Glutamatergic neuron (in vitro differentiated cells): ENCODE results near the gene ARHGAP28. TPM values are rescaled to one million over a fixed set of nuclear protein-coding genes. Genes with fewer than 3 reads are reported as not detected.
"Not testable (repeated sequence)": the region's sequence is repeated elsewhere in the genome, so short reads cannot be mapped to it uniquely, and the experiment has no call there.

Experiments
- DNase-seq: peaks from one replicate; pipeline ENCODE4 v3.0.0; 2022
- H3K27ac Mint-ChIP-seq: one replicate; pipeline ENCODE4 v1.8.0; 2020; ENCODE audit warnings: mild to moderate bottlenecking, mixed read lengths, inconsistent platforms; ENCODE audit not compliant: unreplicated experiment
- H3K27me3 Mint-ChIP-seq: one replicate; pipeline ENCODE4 v1.8.0; 2020; ENCODE audit warnings: mild to moderate bottlenecking, moderate library complexity, mixed read lengths, inconsistent platforms; ENCODE audit not compliant: unreplicated experiment
- H3K36me3 Mint-ChIP-seq: one replicate; pipeline ENCODE4 v1.8.0; 2020; ENCODE audit warnings: mild to moderate bottlenecking, mixed read lengths, inconsistent platforms; ENCODE audit not compliant: unreplicated experiment
- H3K4me1 Mint-ChIP-seq: one replicate; pipeline ENCODE4 v1.8.0; 2020; ENCODE audit warnings: mild to moderate bottlenecking, low read depth, mixed read lengths, inconsistent platforms; ENCODE audit not compliant: unreplicated experiment
- H3K4me3 Mint-ChIP-seq: one replicate; pipeline ENCODE4 v1.8.0; 2020; ENCODE audit warnings: mild to moderate bottlenecking, mixed read lengths, inconsistent platforms; ENCODE audit not compliant: unreplicated experiment
- H3K9me3 Mint-ChIP-seq: one replicate; pipeline ENCODE4 v1.8.0; 2020; ENCODE audit warnings: mild to moderate bottlenecking, moderate library complexity, mixed read lengths, inconsistent platforms; ENCODE audit not compliant: unreplicated experiment
- CTCF ChIP-seq: fragments of 200-600 bp; sonication (generic); IDR thresholded peaks from one replicate; pipeline ENCODE4 v1.5.0; 2021; ENCODE audit not compliant: partially characterized antibody, unreplicated experiment
- total RNA-seq: library from RNA; stranded (reverse); fragmentation: NEBNext Ultra II Directional; extraction: Animal tissue kit (Norgen Biotek cat#: 25700); gene quantifications from one replicate; pipeline ENCODE4 v1.2.1, GENCODE V29; 2021; ENCODE audit not compliant: unreplicated experiment

ARHGAP28 gene
- total RNA-seq, 1 donor from 2014 or later, result 36.8 TPM

DNA sequence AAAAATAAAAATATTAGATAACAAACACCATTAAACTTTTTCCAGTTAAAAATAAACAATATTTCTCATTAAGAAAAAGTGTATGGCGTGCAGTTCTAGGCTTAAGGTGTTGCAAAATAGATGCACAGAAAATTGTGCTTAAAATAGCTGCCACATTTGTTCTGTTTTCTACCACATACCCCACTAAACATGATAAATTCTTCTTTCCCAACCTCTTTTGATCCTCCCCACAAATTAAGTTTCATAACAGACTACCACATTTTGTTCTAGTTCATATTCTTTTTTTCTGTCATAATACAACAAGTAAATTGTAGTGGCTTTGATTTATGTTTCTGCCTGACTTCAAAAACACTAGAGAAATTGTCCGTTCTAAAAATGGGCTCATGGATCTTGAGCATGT, 64.5 kb downstream of the ARHGAP28 start:
- peaks cover 2% of the 10 kb centered on the region for H3K27me3 Mint-ChIP-seq
- H3K4me1 Mint-ChIP-seq, result no peaks in the 10 kb centered on the region
- no peak for DNase-seq
- no peak overlapping the region for H3K4me3 Mint-ChIP-seq
- H3K27ac Mint-ChIP-seq, result no peak overlapping the region
- peaks cover 2% of the 10 kb centered on the region for H3K9me3 Mint-ChIP-seq
- H3K36me3 Mint-ChIP-seq, result peaks cover 2% of the 10 kb centered on the region
- no peak for TF ChIP-seq CTCF

GRCh38 chr18:6795307-6795706, 65.8 kb downstream of the ARHGAP28 start:
- H3K27me3 Mint-ChIP-seq, result peaks cover 2% of the 10 kb centered on the region
- no peak overlapping the region for H3K4me3 Mint-ChIP-seq
- H3K9me3 Mint-ChIP-seq, result peaks cover 2% of the 10 kb centered on the region
- TF ChIP-seq CTCF, result no peak
- H3K4me1 Mint-ChIP-seq, result no peaks in the 10 kb centered on the region
- DNase-seq, result no peak
- peaks cover 6% of the 10 kb centered on the region for H3K36me3 Mint-ChIP-seq
- no peak overlapping the region for H3K27ac Mint-ChIP-seq

- Mint-ChIP-seq H3K9me3 (peaks cover 4% of the 10 kb centered on the region), H3K4me3 (no peak overlapping the region), H3K36me3 (peaks cover 8% of the 10 kb centered on the region), H3K27ac (no peak overlapping the region), H3K4me1 (no peaks in the 10 kb centered on the region), H3K27me3 (no peaks in the 10 kb centered on the region)
- TF ChIP-seq CTCF, result no peak
- DNase-seq, result no peak
These were observed 67.0 kb downstream of the ARHGAP28 start for GRCh38 chr18:6796511-6796910.

- no peaks in the 10 kb centered on the region for H3K4me1 Mint-ChIP-seq
- no peak for DNase-seq
- H3K36me3 Mint-ChIP-seq, result peaks cover 8% of the 10 kb centered on the region
- H3K4me3 Mint-ChIP-seq, result no peak overlapping the region
- TF ChIP-seq CTCF, result no peak
- H3K27me3 Mint-ChIP-seq, result no peaks in the 10 kb centered on the region
- no peak overlapping the region for H3K27ac Mint-ChIP-seq
- H3K9me3 Mint-ChIP-seq, result peaks cover 2% of the 10 kb centered on the region
These were observed 67.7 kb downstream of the ARHGAP28 start for GRCh38 chr18:6797171-6797570.

GRCh38 chr18:6798896-6799295, 69.4 kb downstream of the ARHGAP28 start:
- Mint-ChIP-seq H3K4me3 (no peak overlapping the region), H3K9me3 (peaks cover 2% of the 10 kb centered on the region), H3K4me1 (no peaks in the 10 kb centered on the region), H3K27ac (no peak overlapping the region), H3K27me3 (no peaks in the 10 kb centered on the region), H3K36me3 (peaks cover 14% of the 10 kb centered on the region)
- TF ChIP-seq CTCF, result no peak
- DNase-seq, result no peak

DNA sequence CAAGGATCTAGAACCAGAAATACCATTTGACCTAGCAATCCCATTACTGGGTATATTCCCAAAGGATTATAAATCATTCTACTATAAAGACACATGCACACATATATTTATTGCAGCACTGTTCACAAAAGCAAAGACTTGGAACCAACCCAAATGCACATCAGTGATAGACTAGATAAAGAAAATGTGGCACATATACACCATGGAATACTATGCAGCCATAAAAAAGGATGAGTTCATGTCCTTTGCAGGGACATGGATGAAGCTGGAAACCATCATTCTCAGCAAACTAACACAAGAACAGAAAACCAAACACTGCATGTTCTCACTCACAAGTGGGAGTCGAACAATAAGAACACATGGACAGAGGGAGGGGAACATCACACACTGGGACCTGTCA, 70.8 kb downstream of the ARHGAP28 start:
- not testable (repeated sequence) for H3K9me3 Mint-ChIP-seq, H3K4me3 Mint-ChIP-seq, H3K27ac Mint-ChIP-seq, H3K27me3 Mint-ChIP-seq, H3K4me1 Mint-ChIP-seq, DNase-seq
- peaks cover 14% of the 10 kb centered on the region for H3K36me3 Mint-ChIP-seq
